Pericardium fibroblast (primary cell): ENCODE measurements around the gene FAIM2. TPM values are rescaled to one million over a fixed set of nuclear protein-coding genes. Genes with fewer than 3 reads are reported as not detected.

Experiments
- total RNA-seq: library from RNA; depleted of rRNA; stranded (reverse); fragments of >200 nt; gene quantifications from 2 replicates; pipeline ENCODE4 v1.2.3, GENCODE V29; 2015

The FAIM2 gene
- 4.0 and 21.1 TPM in 2 replicates for total RNA-seq

DNA sequence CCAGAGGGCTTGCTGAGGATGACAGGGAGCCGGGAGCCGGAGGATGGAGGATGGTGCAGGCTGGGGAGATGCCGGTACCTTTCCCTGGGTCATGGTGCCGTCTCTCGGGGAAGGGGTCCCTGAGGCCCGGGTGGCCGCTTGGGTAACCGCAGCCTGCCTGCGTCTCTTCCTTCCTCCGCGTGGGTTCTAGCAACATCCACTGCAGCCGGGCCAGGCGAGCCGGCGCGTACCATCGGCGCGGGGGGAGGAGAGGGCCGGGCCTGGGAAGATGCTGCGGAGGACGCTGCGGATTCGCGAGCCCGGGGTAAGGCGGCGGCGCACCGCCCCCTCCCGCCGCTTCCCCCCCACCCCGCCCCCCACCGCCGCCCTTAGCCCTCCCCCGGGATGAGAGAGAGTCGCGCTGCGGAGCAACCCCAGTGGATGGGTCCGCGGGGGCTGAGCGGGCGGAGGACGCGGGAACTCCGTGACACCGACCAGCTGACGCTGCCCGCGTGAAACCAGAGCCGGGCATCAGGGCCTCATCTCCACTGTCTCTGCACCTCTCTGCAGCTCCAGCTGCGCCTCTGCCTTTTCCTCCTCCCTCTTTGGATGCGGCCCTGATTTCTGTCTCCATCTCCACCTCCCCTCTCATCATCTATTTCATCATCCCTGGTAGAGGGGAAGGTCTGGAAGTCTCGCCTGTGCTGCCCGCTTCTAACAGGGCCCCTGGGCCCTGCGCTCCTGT is at the start of gene FAIM2:
FAIM2 (minus strand) TSS at position 201 of the 724 bp plus-strand sequence; CDS start at position 93, 108 bp downstream.

DNA sequence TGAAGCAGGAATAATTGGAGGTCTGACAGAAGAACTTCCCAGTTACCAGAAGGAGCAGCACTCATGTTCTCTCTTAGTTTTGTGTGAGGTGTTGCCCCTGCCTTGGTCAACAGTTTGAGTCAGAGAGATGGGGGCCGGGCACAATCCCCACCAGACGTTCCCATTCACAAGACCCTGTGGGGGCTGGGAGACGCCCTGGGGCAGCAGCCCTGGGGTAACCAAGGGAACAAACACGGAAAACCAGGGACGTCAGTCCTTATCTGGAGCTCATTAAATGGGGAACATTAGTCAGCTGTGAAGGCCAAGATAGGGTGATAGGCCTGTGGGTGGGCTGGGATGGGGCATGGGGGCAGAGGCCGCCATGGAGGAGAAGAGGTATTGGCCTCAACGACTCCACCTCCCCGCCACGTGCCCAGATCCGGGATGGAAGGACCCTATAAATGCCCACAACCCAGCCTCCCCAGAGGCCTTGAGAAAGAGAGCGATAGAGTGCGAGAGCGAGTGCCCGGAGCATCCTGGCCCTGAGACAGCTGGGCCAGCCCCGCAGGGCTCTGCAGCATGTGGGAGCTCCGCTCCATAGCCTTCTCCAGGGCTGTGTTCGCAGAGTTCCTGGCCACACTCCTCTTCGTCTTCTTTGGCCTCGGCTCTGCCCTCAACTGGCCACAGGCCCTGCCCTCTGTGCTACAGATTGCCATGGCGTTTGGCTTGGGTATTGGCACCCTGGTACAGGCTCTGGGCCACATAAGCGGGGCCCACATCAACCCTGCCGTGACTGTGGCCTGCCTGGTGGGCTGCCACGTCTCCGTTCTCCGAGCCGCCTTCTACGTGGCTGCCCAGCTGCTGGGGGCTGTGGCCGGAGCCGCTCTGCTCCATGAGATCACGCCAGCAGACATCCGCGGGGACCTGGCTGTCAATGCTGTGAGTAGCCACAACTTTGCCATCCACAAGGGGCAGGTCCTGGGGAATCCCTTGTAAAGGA is 46.9 kb upstream of the FAIM2 start, which contains the start of gene AQP2:
AQP2 (plus strand) TSS at position 465 of the 979 bp plus-strand sequence; CDS start at position 559, 94 bp downstream.

DNA sequence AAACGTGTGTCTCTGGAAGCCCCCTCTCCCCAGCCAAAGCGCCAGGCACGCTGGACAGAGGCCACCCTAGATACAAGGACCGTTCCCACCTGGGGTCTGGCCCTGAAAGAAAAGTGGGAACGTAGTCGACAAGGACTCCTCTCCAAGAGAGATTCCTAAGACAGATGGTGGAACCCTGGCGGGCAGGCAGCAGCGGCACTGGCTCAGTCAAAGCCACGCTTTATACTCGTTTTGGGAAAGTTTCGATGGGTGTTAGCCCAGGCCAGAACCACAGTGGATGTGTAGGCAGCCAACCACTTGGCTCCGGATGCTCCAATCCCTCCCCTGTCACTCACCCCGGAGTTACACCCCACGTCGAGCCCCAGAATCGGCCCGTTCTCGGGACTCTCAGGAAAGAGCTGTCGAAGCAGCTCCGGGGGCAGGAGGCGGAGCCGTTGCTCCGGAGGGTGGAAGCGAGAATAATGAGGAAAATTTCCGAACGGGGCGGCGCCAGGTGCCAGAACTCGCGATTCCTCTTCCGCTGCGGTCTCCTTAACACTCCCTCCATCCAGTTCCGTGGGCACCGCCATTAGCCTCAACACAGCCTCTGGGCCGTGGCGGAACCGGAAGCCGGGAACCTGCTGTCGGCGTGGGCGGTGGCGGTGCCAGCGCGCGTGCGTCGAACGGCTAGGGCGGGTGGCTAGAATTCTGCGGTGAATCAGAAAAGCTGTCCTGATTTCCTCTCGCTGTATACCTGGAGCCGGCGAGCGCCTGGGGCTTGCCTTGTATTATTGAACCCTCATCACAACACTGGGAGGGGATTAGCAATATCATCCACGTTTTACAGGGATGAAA is 61.0 kb downstream of the FAIM2 start, which contains the start of gene BCDIN3D:
BCDIN3D (minus strand) TSS at position 588 of the 834 bp plus-strand sequence; CDS start at position 569, 19 bp downstream.

DNA sequence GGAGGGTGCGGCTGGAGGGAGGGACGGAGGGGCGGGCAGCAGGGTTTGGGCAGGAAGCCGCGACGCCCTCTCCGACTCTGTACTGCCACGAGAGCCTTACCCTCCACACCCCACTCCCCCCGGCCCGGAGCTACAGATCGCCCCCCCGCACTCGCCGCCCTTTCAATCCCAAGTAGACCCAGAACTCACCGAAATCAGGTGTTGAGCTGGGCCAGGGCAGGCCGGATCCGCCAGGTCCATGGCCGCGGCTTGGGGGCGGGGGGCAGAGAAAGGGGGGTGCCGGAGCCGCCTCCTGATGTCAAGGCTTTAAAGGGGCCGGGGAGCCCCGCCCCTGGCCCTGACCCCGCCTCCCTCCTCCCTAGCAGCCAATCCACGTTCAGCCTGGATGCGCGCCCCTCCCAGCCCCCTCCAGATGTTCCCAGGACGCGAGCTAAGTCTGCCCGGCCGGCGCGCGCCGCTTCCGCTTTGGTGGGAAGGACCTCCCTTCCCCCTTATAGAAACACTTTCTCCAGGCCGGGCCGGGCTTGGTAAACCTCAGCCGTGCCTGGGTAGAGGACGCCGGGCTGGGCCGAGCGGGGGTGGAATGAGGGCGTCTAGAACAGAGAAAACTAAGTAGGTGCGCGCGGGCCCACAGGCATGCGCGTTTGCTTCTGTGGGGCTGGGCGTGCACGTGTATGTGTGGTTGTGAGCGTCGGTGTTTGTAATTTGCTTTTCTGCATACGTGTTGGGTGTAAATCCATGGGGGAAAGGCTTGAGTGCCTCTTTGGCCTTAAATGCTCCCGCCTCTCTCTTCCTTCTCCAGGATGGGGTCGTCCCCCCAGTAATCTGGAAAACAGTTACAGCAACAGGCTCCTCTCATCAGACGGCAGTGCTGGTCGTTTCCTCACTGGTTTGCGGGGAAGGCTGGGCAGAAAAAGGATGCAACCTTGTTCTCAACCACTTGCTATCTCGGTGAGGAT is 75.3 kb downstream of the FAIM2 start, which contains the start of gene NCKAP5L:
NCKAP5L (minus strand) TSS at position 281 of the 959 bp plus-strand sequence. CDS start 24,369 bp downstream, outside the sequence.

Other genes with a start within 250 kb of the FAIM2 start
- 12.1 and 12.3 TPM in 2 replicates for gene FMNL3, start 196.5 kb downstream of the FAIM2 start, total RNA-seq
- gene TMBIM6, start 162.3 kb downstream of the FAIM2 start, total RNA-seq: 331 and 352 TPM in 2 replicates
- gene NCKAP5L, start 75.5 kb downstream of the FAIM2 start, total RNA-seq: 29.6 and 36.8 TPM in 2 replicates
- gene BCDIN3D, start 60.8 kb downstream of the FAIM2 start, total RNA-seq: 3.6 and 3.7 TPM in 2 replicates
- gene AQP2, start 46.8 kb upstream of the FAIM2 start, total RNA-seq: not detected in 2 replicates
- 5.4 TPM in 1 of 2 replicates, not detected in the other for gene AQP5, start 58.0 kb upstream of the FAIM2 start, total RNA-seq
- not detected in 2 replicates for gene AQP6, start 69.0 kb upstream of the FAIM2 start, total RNA-seq
- 6.8 and 8.5 TPM in 2 replicates for gene RACGAP1, start 121.6 kb upstream of the FAIM2 start, total RNA-seq
- 4.6 and 13.2 TPM in 2 replicates for gene ASIC1, start 153.7 kb upstream of the FAIM2 start, total RNA-seq
- 26.1 and 32.3 TPM in 2 replicates for gene SMARCD1, start 181.4 kb upstream of the FAIM2 start, total RNA-seq
- gene GPD1, start 200.1 kb upstream of the FAIM2 start, total RNA-seq: 1.3 and 2.5 TPM in 2 replicates
- 48.4 and 67.9 TPM in 2 replicates for gene COX14, start 208.3 kb upstream of the FAIM2 start, total RNA-seq